Measurements from ENCODE around the gene TRIM9. TPM values are rescaled to one million over a fixed set of nuclear protein-coding genes. Genes with fewer than 3 reads are reported as not detected.

TRIM9 gene
- total RNA-seq, 2 donors from 2014 or later, result 0.46 to 6.5 TPM

GRCh38 chr14:50978888-50979287, 116.0 kb downstream of the TRIM9 start:
- DNase-seq (ENCODE audit: low spot score), result no peak
- H3K4me1 ChIP-seq (replicated peaks), result no peaks in the 10 kb centered on the region
- no peak overlapping the region for H3K4me3 ChIP-seq
- no peaks in the 10 kb centered on the region for H3K9me3 ChIP-seq
- no peak overlapping the region for H3K27ac ChIP-seq
- 84% methylated on average over 4 of the region's 4 CpGs for WGBS
- no peaks in the 10 kb centered on the region for H3K27me3 ChIP-seq (replicated peaks; ENCODE audit: insufficient read depth)
- intact Hi-C loops (cut with DNase I), result no loop called here
- no peaks in the 10 kb centered on the region for H3K36me3 ChIP-seq
- no peak for TF ChIP-seq CTCF (IDR thresholded peaks at IDR 0.05)
- no peak for TF ChIP-seq POLR2A (IDR thresholded peaks at IDR 0.05)
- no peak for TF ChIP-seq POLR2AphosphoS5 (IDR thresholded peaks at IDR 0.05)

- H3K9me3 ChIP-seq, result no peaks in the 10 kb centered on the region
- intact Hi-C loops (cut with DNase I), result no loop called here
- no peak for DNase-seq (ENCODE audit: low spot score)
- no peak overlapping the region for H3K27ac ChIP-seq
- no peaks in the 10 kb centered on the region for H3K36me3 ChIP-seq
- H3K27me3 ChIP-seq (replicated peaks; ENCODE audit: insufficient read depth), result no peaks in the 10 kb centered on the region
- H3K4me3 ChIP-seq, result no peak overlapping the region
- WGBS, result 84% methylated on average over 3 of the region's 3 CpGs
- no peaks in the 10 kb centered on the region for H3K4me1 ChIP-seq (replicated peaks)
- TF ChIP-seq POLR2A (IDR thresholded peaks at IDR 0.05), result no peak
- TF ChIP-seq POLR2AphosphoS5 (IDR thresholded peaks at IDR 0.05), result no peak
- TF ChIP-seq CTCF (IDR thresholded peaks at IDR 0.05), result no peak
Measured at GRCh38 chr14:50978529-50978871, 116.4 kb downstream of the TRIM9 start.

- intact Hi-C loops (cut with DNase I), result no loop called here
- Histone ChIP-seq H3K27me3 (replicated peaks; ENCODE audit: insufficient read depth) (no peaks in the 10 kb centered on the region), H3K4me1 (replicated peaks) (no peaks in the 10 kb centered on the region), H3K27ac (no peak overlapping the region), H3K9me3 (no peaks in the 10 kb centered on the region), H3K4me3 (no peak overlapping the region), H3K36me3 (no peaks in the 10 kb centered on the region)
- no peak for DNase-seq (ENCODE audit: low spot score)
- TF ChIP-seq CTCF (IDR thresholded peaks at IDR 0.05) (no peak), POLR2AphosphoS5 (IDR thresholded peaks at IDR 0.05) (no peak)
- 98% methylated on average over 3 of the region's 3 CpGs for WGBS
Measured at GRCh38 chr14:50977863-50978528, 116.9 kb downstream of the TRIM9 start.

GRCh38 chr14:50974118-50974517, 120.8 kb downstream of the TRIM9 start:
- intact Hi-C loops (cut with DNase I), result no loop called here
- TF ChIP-seq POLR2AphosphoS5 (IDR thresholded peaks at IDR 0.05) (no peak), POLR2A (IDR thresholded peaks at IDR 0.05) (no peak), CTCF (IDR thresholded peaks at IDR 0.05) (no peak)
- Histone ChIP-seq H3K27ac (no peak overlapping the region), H3K36me3 (no peaks in the 10 kb centered on the region), H3K4me1 (replicated peaks) (no peaks in the 10 kb centered on the region), H3K4me3 (no peak overlapping the region), H3K9me3 (no peaks in the 10 kb centered on the region), H3K27me3 (replicated peaks; ENCODE audit: insufficient read depth) (no peaks in the 10 kb centered on the region)
- 61% methylated on average over 5 of the region's 5 CpGs for WGBS
- DNase-seq (ENCODE audit: low spot score), result no peak

GRCh38 chr14:50972734-50973133, 122.2 kb downstream of the TRIM9 start:
- no peaks in the 10 kb centered on the region for H3K9me3 ChIP-seq
- no peaks in the 10 kb centered on the region for H3K27me3 ChIP-seq (replicated peaks; ENCODE audit: insufficient read depth)
- intact Hi-C loops (cut with DNase I), result no loop called here

More at GRCh38 chr14:50972734-50973133, 122.2 kb downstream of the TRIM9 start:
- TF ChIP-seq POLR2AphosphoS5 (IDR thresholded peaks at IDR 0.05) (no peak), CTCF (IDR thresholded peaks at IDR 0.05) (no peak), POLR2A (IDR thresholded peaks at IDR 0.05) (no peak)
- no peak overlapping the region for H3K4me3 ChIP-seq
- no peak for DNase-seq (ENCODE audit: low spot score)
- no peaks in the 10 kb centered on the region for H3K36me3 ChIP-seq
- no peaks in the 10 kb centered on the region for H3K4me1 ChIP-seq (replicated peaks)
- H3K27ac ChIP-seq, result no peak overlapping the region
- WGBS, result 97% methylated on average over 9 of the region's 11 CpGs
